DOHH2 (cell line): Measurements from ENCODE around the gene CCRL2.

Source experiments
- H3F3A ChIP-seq: fragments of 200-600 bp; sonication (generic), shearing (Covaris generic); 2 replicates; pipeline ENCODE4 v1.6.0; 2016; ENCODE audit warnings: antibody characterized with exemption, mild to moderate bottlenecking; ENCODE audit not compliant: control insufficient read depth, insufficient read depth
- H3K27ac ChIP-seq: fragments of 200-600 bp; sonication (generic); 2 replicates; pipeline ENCODE4 v1.5.1; 2014; ENCODE audit warnings: low read depth, mild to moderate bottlenecking, low read length, moderate library complexity
- H3K27me3 ChIP-seq: fragments of 200-600 bp; sonication (generic); 2 replicates; pipeline ENCODE4 v1.6.1; 2014; ENCODE audit warnings: mild to moderate bottlenecking, low read length, mixed read lengths; ENCODE audit not compliant: control insufficient read depth
- H3K36me3 ChIP-seq: fragments of 200-600 bp; sonication (generic); 2 replicates; pipeline ENCODE4 v1.6.1; 2014; ENCODE audit warnings: mild to moderate bottlenecking, low read length, moderate library complexity, mixed read lengths; ENCODE audit not compliant: control insufficient read depth
- H3K4me1 ChIP-seq: fragments of 200-600 bp; sonication (generic); 2 replicates; pipeline ENCODE4 v1.6.1; 2014; ENCODE audit warnings: mild to moderate bottlenecking, low read length, mixed read lengths; ENCODE audit not compliant: control insufficient read depth
- H3K4me2 ChIP-seq: fragments of 200-600 bp; sonication (generic); 2 replicates; pipeline ENCODE4 v1.6.0; 2014; ENCODE audit warnings: mild to moderate bottlenecking, low read length, moderate library complexity
- H3K4me3 ChIP-seq: fragments of 200-600 bp; sonication (generic); 2 replicates; pipeline ENCODE4 v1.5.1; 2014; ENCODE audit warnings: mild to moderate bottlenecking, low read length, mixed read lengths
- H3K79me2 ChIP-seq: fragments of 200-600 bp; sonication (generic); 2 replicates; pipeline ENCODE4 v1.6.1; 2014; ENCODE audit warnings: mild to moderate bottlenecking, low read length, mixed read lengths; ENCODE audit not compliant: control insufficient read depth
- H3K9me2 ChIP-seq: fragments of 200-600 bp; sonication (generic); replicated peaks from 2 replicates; pipeline ENCODE4 v1.6.1; 2014; ENCODE audit warnings: mild to moderate bottlenecking, low read length, mixed read lengths; ENCODE audit not compliant: control insufficient read depth
- H3K9me3 ChIP-seq: fragments of 200-600 bp; sonication (generic); 2 replicates; pipeline ENCODE4 v1.6.1; 2014; ENCODE audit warnings: antibody characterized with exemption, low read length, mixed read lengths; ENCODE audit not compliant: control insufficient read depth, insufficient read depth
- H4K20me1 ChIP-seq: fragments of 200-600 bp; sonication (generic); 2 replicates; pipeline ENCODE4 v1.6.0; 2014; ENCODE audit warnings: low read depth, mild to moderate bottlenecking, antibody characterized with exemption, low read length, moderate library complexity; ENCODE audit not compliant: control insufficient read depth, insufficient read depth
- CTCF ChIP-seq: fragments of 200-600 bp; sonication (generic); IDR thresholded peaks from one replicate; pipeline ENCODE4 v1.5.1; 2014; ENCODE audit warnings: antibody characterized with exemption, mild to moderate bottlenecking, low read depth, low read length; ENCODE audit not compliant: poor library complexity, severe bottlenecking
- EZH2phosphoT487 ChIP-seq: fragments of 200-600 bp; sonication (generic); IDR thresholded peaks from 2 replicates; pipeline ENCODE4 v1.6.1; 2017; ENCODE audit warnings: borderline replicate concordance, mild to moderate bottlenecking, antibody characterized with exemption, low read length, moderate library complexity, mixed read lengths

Gene CCRL2

DNA sequence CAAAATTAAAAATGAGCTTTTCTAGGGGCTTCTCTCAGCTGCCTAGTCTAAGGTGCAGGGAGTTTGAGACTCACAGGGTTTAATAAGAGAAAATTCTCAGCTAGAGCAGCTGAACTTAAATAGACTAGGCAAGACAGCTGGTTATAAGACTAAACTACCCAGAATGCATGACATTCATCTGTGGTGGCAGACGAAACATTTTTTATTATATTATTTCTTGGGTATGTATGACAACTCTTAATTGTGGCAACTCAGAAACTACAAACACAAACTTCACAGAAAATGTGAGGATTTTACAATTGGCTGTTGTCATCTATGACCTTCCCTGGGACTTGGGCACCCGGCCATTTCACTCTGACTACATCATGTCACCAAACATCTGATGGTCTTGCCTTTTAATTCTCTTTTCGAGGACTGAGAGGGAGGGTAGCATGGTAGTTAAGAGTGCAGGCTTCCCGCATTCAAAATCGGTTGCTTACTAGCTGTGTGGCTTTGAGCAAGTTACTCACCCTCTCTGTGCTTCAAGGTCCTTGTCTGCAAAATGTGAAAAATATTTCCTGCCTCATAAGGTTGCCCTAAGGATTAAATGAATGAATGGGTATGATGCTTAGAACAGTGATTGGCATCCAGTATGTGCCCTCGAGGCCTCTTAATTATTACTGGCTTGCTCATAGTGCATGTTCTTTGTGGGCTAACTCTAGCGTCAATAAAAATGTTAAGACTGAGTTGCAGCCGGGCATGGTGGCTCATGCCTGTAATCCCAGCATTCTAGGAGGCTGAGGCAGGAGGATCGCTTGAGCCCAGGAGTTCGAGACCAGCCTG lies 35.3 kb upstream of the CCRL2 start:
- Histone ChIP-seq H3K27ac (no peak overlapping the region), H3K4me1 (no peaks in the 10 kb centered on the region), H3K4me3 (no peak overlapping the region)

GRCh38 chr3:46372492-46373359 lies 34.3 kb upstream of the CCRL2 start:
- no peak for TF ChIP-seq EZH2phosphoT487
- TF ChIP-seq CTCF, result peak; percentile 47
- H4K20me1 ChIP-seq, result no peaks in the 10 kb centered on the region
- no peaks in the 10 kb centered on the region for H3F3A ChIP-seq
- H3K79me2 ChIP-seq, result no peaks in the 10 kb centered on the region
- H3K4me1 ChIP-seq, result no peaks in the 10 kb centered on the region
- H3K4me3 ChIP-seq, result no peak overlapping the region
- H3K27ac ChIP-seq, result no peak overlapping the region
- no peaks in the 10 kb centered on the region for H3K9me2 ChIP-seq
- no peaks in the 10 kb centered on the region for H3K36me3 ChIP-seq
- no peak overlapping the region for H3K4me2 ChIP-seq
- no peaks in the 10 kb centered on the region for H3K9me3 ChIP-seq
- peaks cover 46% of the 10 kb centered on the region for H3K27me3 ChIP-seq

More for the DNA sequence above, 35.3 kb upstream of the CCRL2 start:
- Histone ChIP-seq H3K9me3 (no peaks in the 10 kb centered on the region), H3K79me2 (no peaks in the 10 kb centered on the region), H3F3A (no peaks in the 10 kb centered on the region), H3K36me3 (no peaks in the 10 kb centered on the region), H3K9me2 (no peaks in the 10 kb centered on the region), H4K20me1 (no peaks in the 10 kb centered on the region), H3K27me3 (peaks cover 46% of the 10 kb centered on the region), H3K4me2 (no peak overlapping the region)
- TF ChIP-seq CTCF (no peak), EZH2phosphoT487 (no peak)

DNA sequence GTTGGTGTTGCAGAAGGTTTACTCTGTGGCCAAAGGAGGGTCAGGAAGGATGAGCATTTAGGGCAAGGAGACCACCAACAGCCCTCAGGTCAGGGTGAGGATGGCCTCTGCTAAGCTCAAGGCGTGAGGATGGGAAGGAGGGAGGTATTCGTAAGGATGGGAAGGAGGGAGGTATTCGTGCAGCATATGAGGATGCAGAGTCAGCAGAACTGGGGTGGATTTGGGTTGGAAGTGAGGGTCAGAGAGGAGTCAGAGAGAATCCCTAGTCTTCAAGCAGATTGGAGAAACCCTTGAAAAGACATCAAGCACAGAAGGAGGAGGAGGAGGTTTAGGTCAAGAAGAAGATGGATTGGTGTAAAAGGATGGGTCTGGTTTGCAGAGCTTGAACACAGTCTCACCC lies 32.3 kb upstream of the CCRL2 start:
- Histone ChIP-seq H3F3A (no peaks in the 10 kb centered on the region), H4K20me1 (no peaks in the 10 kb centered on the region), H3K27me3 (peaks cover 29% of the 10 kb centered on the region), H3K27ac (no peak overlapping the region), H3K9me2 (no peaks in the 10 kb centered on the region), H3K9me3 (no peaks in the 10 kb centered on the region), H3K79me2 (no peaks in the 10 kb centered on the region), H3K4me3 (no peak overlapping the region), H3K4me1 (no peaks in the 10 kb centered on the region), H3K36me3 (no peaks in the 10 kb centered on the region), H3K4me2 (no peak overlapping the region)
- no peak for TF ChIP-seq EZH2phosphoT487

- Histone ChIP-seq H3K79me2 (no peaks in the 10 kb centered on the region), H3K27me3 (peaks cover 24% of the 10 kb centered on the region), H3K36me3 (no peaks in the 10 kb centered on the region), H3K9me2 (no peaks in the 10 kb centered on the region), H3F3A (no peaks in the 10 kb centered on the region), H3K4me2 (no peak overlapping the region), H4K20me1 (no peaks in the 10 kb centered on the region), H3K4me1 (no peaks in the 10 kb centered on the region), H3K27ac (no peak overlapping the region), H3K9me3 (no peaks in the 10 kb centered on the region), H3K4me3 (no peak overlapping the region)
- TF ChIP-seq CTCF (no peak), EZH2phosphoT487 (0 out of 2 replicates have a peak, but pooled peaks have one; percentile 43)
Measured at GRCh38 chr3:46375218-46375617, 31.8 kb upstream of the CCRL2 start.
